Measurements from ENCODE around the gene TMEM232.

- no peak for TF ChIP-seq EZH2 (IDR thresholded peaks at IDR 0.05; ENCODE audit: borderline replicate concordance, low read depth, low read length, severe bottlenecking)
- no peak for TF ChIP-seq JUN (IDR thresholded peaks at IDR 0.05; ENCODE audit: borderline replicate concordance, insufficient read depth, insufficient read length, low read depth)
- TF ChIP-seq POLR2A (IDR thresholded peaks at IDR 0.05; ENCODE audit: low read depth, low read length) = no peak
- TF ChIP-seq CTCF (IDR thresholded peaks at IDR 0.05; ENCODE audit: extremely low read depth in 1 of 2, insufficient read depth in 1 of 2, low read depth in 1 of 2, low read length in 2 of 2) = no peak
These were observed 216.3 kb downstream of the TMEM232 start for GRCh38 chr5:110510146-110510545.
